Psoas muscle (tissue), 8 donors: ENCODE results near the gene DNAJB2. TPM values are rescaled to one million over a fixed set of nuclear protein-coding genes. Genes with fewer than 3 reads are reported as not detected.

Experiments
- ATAC-seq, 4 donors: fragments of 200-7000 bp; cut with Tn5 transposase; one replicate each; pipeline ENCODE4 v1.9.1; 2020; ENCODE audit warnings: moderate library complexity in 3 of 4, mild to moderate bottlenecking in 2 of 4
- DNase-seq, 2 donors: peaks; one replicate each; pipeline ENCODE4 v3.0.0-alpha.2; 2020
- H3K27ac ChIP-seq: fragments of 200-600 bp; one replicate; pipeline ENCODE4 v1.8.0; 2022
- H3K27me3 ChIP-seq, 3 donors: fragments of 200-600 bp in 1 of 3; one replicate each; pipeline versions ENCODE4 v1.6.1 to v1.8.0; 2013 to 2022; ENCODE audit warnings: low read length in 2 of 3, mild to moderate bottlenecking in 2 of 3, moderate library complexity in 1 of 3; ENCODE audit not compliant: insufficient read depth in 3 of 3
- H3K36me3 ChIP-seq, 2 donors: fragments of 200-600 bp in 1 of 2; one replicate each; pipeline versions ENCODE4 v1.6.1 to v1.8.0; 2013 to 2022; ENCODE audit warnings: low read depth in 1 of 2, mild to moderate bottlenecking in 1 of 2, moderate library complexity in 1 of 2; ENCODE audit not compliant: insufficient read depth in 1 of 2
- H3K4me1 ChIP-seq: fragments of 200-600 bp; one replicate; pipeline ENCODE4 v1.8.0; 2022
- H3K4me3 ChIP-seq: fragments of 200-600 bp; one replicate; pipeline ENCODE4 v1.8.0; 2022; ENCODE audit warnings: mild to moderate bottlenecking
- H3K9me3 ChIP-seq: fragments of 200-600 bp; one replicate; pipeline ENCODE4 v1.8.0; 2022
- CTCF ChIP-seq: fragments of 200-600 bp; IDR thresholded peaks from one replicate; pipeline ENCODE4 v1.8.0; 2022; ENCODE audit warnings: antibody characterized with exemption
- WGBS, 3 donors: extraction: QIAGEN DNeasy Blood & Tissue Kit; methylation state at CpG; one replicate each; pipeline versions ENCODE4 v1.1.6 to v1.1.7; 2013; 5-methylcytosine and 5-hydroxymethylcytosine counted together
- intact Hi-C, 2 donors: fragments of 100-400 bp; cut with DNase I; formaldehyde crosslinking; loops; one replicate each; pipeline versions ENCODE4 v1.11.0 to v1.14.2; 2022
- long read RNA-seq, 2 donors: library from polyadenylated mRNA; unstranded; transcript quantifications; one replicate each; pipeline ENCODE4 v2.0.0, GENCODE V29; 2021
- polyA plus RNA-seq, 3 donors: library from polyadenylated mRNA; stranded (reverse); fragments of 200-250 nt; gene quantifications; one replicate each; pipeline ENCODE4 v1.2.3, GENCODE V29; 2013
- total RNA-seq, 4 donors: library from RNA; stranded (reverse); fragmentation: NEBNext Ultra II Directional in 2 of 4; extraction: Animal tissue kit (Norgen Biotek cat#: 25700) in 2 of 4; gene quantifications; one replicate each; pipeline versions ENCODE4 v1.2.1 to v1.2.4, GENCODE V29; 2021 to 2023
- donor health status: healthy with polysubstance abuse.
- donor health status: DM: no; HTN: no; CAD: no; lungs with moderate emphysema.
- donor health status: Bipolar disorder and iron deficiency.
- donor health status: healthy.
- donor health status: DM: yes; HTN: yes; CAD: no.
- donor health status: DM: no; HTN: no; CAD: no.
- donor health status: DM: no; HTN: no; CAD: no.
- donor health status: DM: yes; HTN: yes; CAD: no.

The DNAJB2 gene
- total RNA-seq (100 to 1,000 TPM in 3 of 4 donors, 10 to 100 TPM in 1; 93.1 to 173 (median 117) TPM), polyA plus RNA-seq (100 to 1,000 TPM in 2 of 3 donors, 10 to 100 TPM in 1; 99.6 to 204 (median 100) TPM)
- long read RNA-seq, donor 1, transcript DNAJB2-202 (10 exons, 1,946 nt): major isoform, 7 of 21 reads
- long read RNA-seq, donor 1, partial matches to known transcripts: 9 of 21 reads
- long read RNA-seq, donor 1, other reads (novel, unspliced or antisense): 1 of 21 reads
- long read RNA-seq, donor 2, transcript DNAJB2-202 (10 exons, 1,946 nt): major isoform, 11 of 23 reads
- long read RNA-seq, donor 2, partial matches to known transcripts: 1 of 23 reads
- long read RNA-seq, donor 2, other reads (novel, unspliced or antisense): 9 of 23 reads

GRCh38 chr2:219279151-219279915 is at the start of gene DNAJB2:
TSS of gene DNAJB2 (plus strand) at chr2:219279366. CDS start at chr2:219279834, 468 bp downstream.
- ATAC-seq (peak; percentile 91 to 93 (median 92)), DNase-seq (peak; percentile 99 to 100)
- Histone ChIP-seq H3K4me1 (peaks cover 30% of the 10 kb centered on the region), H3K27ac (peak within 1 kb of the TSS; percentile 98), H3K9me3 (no peaks in the 10 kb centered on the region), H3K4me3 (peak within 1 kb of the TSS; percentile 92), H3K27me3 (no peaks in the 10 kb centered on the region), H3K36me3 (peaks cover 0 to 43% of the 10 kb centered on the region in 2 donors)
- 0 to 1% (median 0%) methylated on average over 47 to 65 of the region's 65 CpGs for WGBS, 3 donors
- TF ChIP-seq CTCF: no peak
- intact Hi-C loops: no loop called here

GRCh38 chr2:219230059-219230540 is 49.1 kb upstream of the DNAJB2 start:
- intact Hi-C loops: no loop called here
- DNase-seq: peak in 1 of 2 donors; percentile 74
- no peak for TF ChIP-seq CTCF
- Histone ChIP-seq H3K27me3 (no peaks in the 10 kb centered on the region), H3K36me3 (peaks cover 13 to 71% of the 10 kb centered on the region in 2 donors), H3K4me3 (peak overlapping the region; percentile 87), H3K9me3 (no peaks in the 10 kb centered on the region), H3K4me1 (peaks cover 19% of the 10 kb centered on the region), H3K27ac (peak overlapping the region; percentile 98)
- peak; percentile 5 to 46 (median 24) for ATAC-seq
- WGBS, 3 donors: 0 to 1% (median 1%) methylated on average over 24 of the region's 24 CpGs

- DNase-seq (no peak), ATAC-seq (no peak)
- Histone ChIP-seq H3K36me3 (peaks cover 24 to 77% of the 10 kb centered on the region in 2 donors), H3K4me1 (peaks cover 8% of the 10 kb centered on the region), H3K9me3 (no peaks in the 10 kb centered on the region), H3K27ac (no peak overlapping the region), H3K4me3 (no peak overlapping the region), H3K27me3 (no peaks in the 10 kb centered on the region)
- WGBS, 3 donors: 71 to 95% (median 85%) methylated on average over 3 of the region's 3 CpGs
- intact Hi-C loops: no loop called here
- no peak for TF ChIP-seq CTCF
These were observed 44.8 kb upstream of the DNAJB2 start for GRCh38 chr2:219234331-219234730.

- intact Hi-C loops: loop anchor here in 1 of 2 donors (10.0 kb wide), 1 partner anchor 51 kb away; no protein-coding TSS in a partner anchor
- ATAC-seq (no peak), DNase-seq (no peak)
- H3K27ac ChIP-seq: no peak overlapping the region
- H3K36me3 ChIP-seq: peaks cover 0 to 21% of the 10 kb centered on the region in 2 donors
- H3K27me3 ChIP-seq: no peaks in the 10 kb centered on the region
- no peak for TF ChIP-seq CTCF
- no peak overlapping the region for H3K4me3 ChIP-seq
- H3K4me1 ChIP-seq: peaks cover 19% of the 10 kb centered on the region
- WGBS, 3 donors: 33 to 40% (median 34%) methylated on average over 28 of the region's 28 CpGs
- no peaks in the 10 kb centered on the region for H3K9me3 ChIP-seq
These were observed 35.8 kb upstream of the DNAJB2 start for GRCh38 chr2:219243291-219243761.
